ENCODE measurements around the gene CNIH4. TPM values are rescaled to one million over a fixed set of nuclear protein-coding genes. Genes with fewer than 3 reads are reported as not detected.
"Not testable (repeated sequence)": the region's sequence is repeated elsewhere in the genome, so short reads cannot be mapped to it uniquely, and the experiment has no call there.

CNIH4 gene
- total RNA-seq, result 40.8 TPM

GRCh38 chr1:224356685-224357625 lies at the start of gene CNIH4:
TSS of gene CNIH4 (plus strand) at chr1:224356879. CDS start at chr1:224356925, 46 bp downstream.
- peak; percentile 93 for DNase-seq (ENCODE audit: low spot score)

DNA sequence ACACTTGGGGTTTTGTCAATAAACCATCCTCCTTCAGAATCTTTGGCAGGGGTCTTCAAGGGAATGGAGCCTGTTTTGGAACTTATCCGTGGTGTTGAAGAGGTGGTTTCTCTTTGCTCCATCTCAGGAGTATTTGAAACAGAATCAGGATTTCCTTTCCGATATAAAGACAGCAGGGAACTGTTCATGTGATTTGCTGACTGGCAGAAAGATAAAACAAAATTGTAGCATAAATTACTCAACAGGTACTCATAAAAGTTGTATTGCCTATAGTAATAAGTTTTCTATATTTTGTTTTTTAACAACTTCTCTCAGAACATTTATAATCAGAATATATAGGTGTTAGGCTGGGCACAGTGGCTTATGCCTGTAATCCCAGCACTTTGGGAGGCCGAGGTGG lies 48.6 kb upstream of the CNIH4 start:
- DNase-seq (ENCODE audit: low spot score), result no peak

- DNase-seq (ENCODE audit: low spot score), result not testable (repeated sequence)
Observed at GRCh38 chr1:224311503-224311902, 45.2 kb upstream of the CNIH4 start.

GRCh38 chr1:224312025-224312424 lies 44.7 kb upstream of the CNIH4 start:
- no peak for DNase-seq (ENCODE audit: low spot score)

GRCh38 chr1:224317383-224318045 lies 39.2 kb upstream of the CNIH4 start:
- no peak for DNase-seq (ENCODE audit: low spot score)

- DNase-seq (ENCODE audit: low spot score), result no peak
Observed at GRCh38 chr1:224321706-224322105, 35.0 kb upstream of the CNIH4 start.

- DNase-seq (ENCODE audit: low spot score), result no peak
Observed at GRCh38 chr1:224325959-224326358, 30.7 kb upstream of the CNIH4 start.

GRCh38 chr1:224328644-224329043 lies 28.0 kb upstream of the CNIH4 start:
- DNase-seq (ENCODE audit: low spot score), result no peak

DNA sequence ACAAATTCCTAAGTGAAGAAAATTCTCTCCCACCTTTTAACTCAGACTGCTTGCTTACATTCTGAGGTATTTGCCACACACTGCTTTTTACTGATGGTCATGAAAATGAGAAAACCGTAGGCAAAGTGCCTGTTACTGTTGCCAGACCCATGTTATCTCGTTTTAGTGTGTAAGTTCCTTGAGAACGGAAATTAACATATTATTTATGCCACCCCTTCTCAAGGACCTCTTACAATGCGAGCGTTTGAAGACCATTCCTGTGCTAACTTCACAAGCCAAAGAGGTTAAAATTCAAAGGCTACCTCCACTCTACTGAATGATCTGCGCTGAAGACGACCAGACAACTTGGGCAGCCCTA lies 27.2 kb upstream of the CNIH4 start:
- no peak for DNase-seq (ENCODE audit: low spot score)

- peak; percentile 84 for DNase-seq (ENCODE audit: low spot score)
Observed at GRCh38 chr1:224329842-224330753, 26.6 kb upstream of the CNIH4 start, which contains the start of gene NVL. TSS of gene NVL (minus strand) at chr1:224330172. CDS start at chr1:224330127, 45 bp downstream.

DNA sequence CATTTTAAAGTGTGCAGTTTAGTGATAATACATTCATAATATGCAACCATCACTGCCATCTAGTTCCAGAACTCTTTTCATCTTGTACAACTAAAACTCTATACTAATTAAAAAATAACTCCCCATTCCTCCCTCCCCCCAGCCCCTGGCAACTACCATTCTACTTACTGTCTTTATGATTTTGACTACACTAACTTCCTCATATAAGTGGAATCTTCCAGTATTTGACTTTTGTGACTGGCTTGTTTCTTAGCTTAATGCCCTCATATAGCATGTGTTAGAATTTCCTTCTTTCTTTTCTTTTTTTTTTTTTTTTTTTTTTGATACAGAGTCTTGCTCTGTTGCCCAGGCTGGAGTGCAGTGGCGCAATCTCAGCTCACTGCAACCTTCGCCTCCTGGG lies 25.4 kb upstream of the CNIH4 start:
- DNase-seq (ENCODE audit: low spot score), result no peak

DNA sequence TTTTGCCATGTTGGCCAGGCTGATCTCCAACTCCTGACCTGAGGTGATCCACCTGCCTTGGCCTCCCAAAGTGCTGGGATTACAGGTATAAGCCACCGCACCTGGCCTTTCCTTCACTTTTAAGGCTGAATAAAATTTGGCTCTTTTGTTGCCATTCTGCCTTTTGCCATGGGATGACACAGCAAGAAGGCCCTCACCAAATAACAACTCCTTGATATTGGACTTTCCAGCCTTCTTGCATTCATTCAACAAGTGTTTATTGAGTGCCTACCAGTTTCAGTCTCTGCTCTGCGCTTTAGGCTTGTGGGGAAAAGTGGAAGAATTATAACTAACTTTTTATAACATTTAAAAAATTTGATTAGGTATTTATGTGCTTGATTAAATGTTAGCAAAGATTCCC lies 24.9 kb upstream of the CNIH4 start:
- no peak for DNase-seq (ENCODE audit: low spot score)

DNA sequence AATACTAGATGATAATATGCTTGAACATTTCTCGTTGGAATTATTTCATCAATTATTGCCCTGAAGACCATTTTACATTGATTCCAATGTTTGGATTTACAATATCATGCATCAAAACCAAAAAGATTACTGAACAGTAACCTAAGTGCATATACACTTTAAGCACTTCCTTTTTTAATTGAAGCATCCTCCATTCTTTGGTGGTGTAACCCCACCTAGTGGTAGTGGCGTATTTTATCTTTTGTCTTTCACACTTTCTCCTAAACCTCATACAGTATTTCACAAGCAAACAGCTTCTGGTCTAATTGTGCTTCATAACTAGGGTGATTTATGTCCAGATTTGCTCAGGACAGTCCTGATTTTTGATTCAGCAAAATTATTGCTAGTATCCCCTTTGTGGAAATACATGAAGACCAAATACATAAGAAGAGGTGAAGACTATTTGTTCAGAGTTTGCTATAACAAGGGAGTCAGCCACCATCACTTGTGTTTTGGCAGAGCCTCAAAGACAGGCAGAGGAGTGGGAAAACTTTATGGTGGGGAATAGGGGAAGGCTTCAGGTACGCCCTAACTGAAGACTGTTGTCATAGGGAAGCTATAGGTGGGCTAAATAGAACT lies 23.3 kb upstream of the CNIH4 start:
- DNase-seq (ENCODE audit: low spot score), result no peak

DNA sequence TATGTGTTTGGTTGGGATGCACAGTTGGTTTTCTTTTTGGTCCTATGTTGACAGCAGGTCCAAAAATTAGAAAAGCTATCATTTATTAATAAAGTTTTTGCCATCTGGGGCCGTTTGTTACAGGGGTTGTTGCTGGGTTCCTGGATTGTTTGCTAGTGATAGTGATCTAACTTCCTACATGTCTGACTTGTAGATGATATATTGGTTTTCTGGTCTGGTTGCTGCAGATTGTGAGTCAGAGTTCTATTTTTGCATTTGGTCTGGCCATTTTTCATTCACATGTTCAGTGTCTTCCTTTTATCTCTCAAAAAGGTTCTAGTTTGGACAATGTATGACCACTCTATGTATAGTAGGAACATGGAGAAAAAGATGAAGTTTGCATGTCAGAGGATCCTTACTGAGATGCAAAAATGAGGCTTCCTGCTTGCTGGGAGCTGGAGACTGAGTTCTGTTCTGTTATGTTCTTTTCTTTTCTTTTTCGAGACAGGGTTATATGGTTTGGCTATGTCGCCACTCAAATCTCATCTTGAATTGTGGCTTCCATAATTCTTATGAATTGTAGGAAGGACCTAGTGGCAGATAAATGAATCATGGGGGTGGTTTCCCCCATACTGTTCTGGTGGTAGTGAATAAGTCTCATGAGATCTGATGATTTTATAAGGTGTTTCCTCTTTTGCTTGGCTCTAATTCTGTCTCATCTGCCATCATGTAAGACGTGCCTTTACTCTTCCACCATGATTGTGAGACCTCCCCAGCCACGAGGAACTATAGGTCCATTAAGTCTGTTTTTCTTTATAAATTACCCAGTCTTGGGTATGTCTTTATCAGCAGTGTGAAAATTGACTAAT lies 22.5 kb upstream of the CNIH4 start:
- DNase-seq (ENCODE audit: low spot score), result no peak

- no peak for DNase-seq (ENCODE audit: low spot score)
Observed at GRCh38 chr1:224338150-224338838, 18.4 kb upstream of the CNIH4 start.

DNA sequence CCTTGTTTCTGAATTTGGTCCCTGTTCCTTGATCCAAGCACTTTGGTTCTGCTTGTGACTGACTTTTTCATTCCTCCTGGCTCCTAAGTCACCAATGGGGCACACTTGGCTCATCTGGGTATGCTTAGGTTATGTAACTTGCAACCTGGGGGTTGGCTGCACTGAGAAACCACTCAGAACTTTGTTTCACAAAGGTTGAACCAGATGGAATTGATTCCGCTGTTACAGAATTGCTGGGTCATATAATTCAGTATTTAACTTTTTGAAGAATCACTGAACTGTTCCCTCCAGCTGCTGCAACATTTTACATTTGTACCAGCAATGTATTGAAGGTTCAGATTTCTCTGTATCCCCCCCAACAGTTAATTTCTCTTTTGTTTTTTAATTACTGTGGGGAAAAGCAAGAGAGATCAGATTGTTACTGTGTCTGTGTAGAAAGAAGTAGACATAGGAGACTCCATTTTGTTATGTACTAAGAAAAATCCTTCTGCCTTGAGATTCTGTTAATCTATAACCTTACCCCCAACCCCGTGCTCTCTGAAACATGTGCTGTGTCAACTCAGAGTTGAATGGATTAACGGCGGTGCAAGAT lies 17.1 kb upstream of the CNIH4 start:
- DNase-seq (ENCODE audit: low spot score), result no peak

DNA sequence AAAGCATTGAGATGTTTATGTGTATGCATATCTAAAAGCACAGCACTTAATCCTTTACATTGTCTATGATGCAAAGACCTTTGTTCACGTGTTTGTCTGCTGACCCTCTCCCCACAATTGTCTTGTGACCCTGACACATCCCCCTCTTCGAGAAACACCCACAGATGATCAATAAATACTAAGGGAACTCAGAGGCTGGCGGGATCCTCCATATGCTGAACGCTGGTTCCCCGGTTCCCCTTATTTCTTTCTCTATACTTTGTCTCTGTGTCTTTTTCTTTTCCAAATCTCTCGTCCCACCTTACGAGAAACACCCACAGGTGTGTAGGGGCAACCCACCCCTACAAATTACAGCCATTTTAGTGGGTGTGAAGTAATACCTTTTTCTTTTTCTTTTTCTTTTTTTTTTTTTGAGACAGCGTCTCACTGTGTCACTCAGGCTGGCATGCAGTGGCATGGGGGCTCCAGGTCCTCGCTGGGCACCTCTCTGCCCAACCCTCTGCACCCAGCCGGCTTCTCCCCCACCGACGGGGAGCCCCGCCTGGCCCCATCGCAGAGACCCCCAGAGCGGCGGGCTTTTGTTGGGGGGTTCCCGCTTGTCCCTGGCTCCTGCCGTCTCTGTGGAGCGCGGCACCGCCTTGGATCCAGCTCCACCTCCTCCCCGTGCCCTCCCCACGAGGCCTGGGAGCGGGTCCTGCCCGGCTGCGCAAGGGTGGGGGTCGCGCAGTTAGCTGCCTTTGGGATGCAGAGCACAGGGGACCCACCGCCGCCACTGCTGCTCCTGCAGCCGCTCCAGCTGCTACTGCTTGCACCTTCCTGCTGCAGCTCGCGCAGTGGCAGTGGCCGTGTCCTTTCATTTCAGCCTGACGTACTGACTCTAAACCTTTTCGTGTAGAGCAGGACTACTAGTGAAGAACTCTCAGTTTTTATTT lies 16.0 kb upstream of the CNIH4 start:
- not testable (repeated sequence) for DNase-seq (ENCODE audit: low spot score)

- no peak for DNase-seq (ENCODE audit: low spot score)
Observed at GRCh38 chr1:224343679-224344078, 13.0 kb upstream of the CNIH4 start.
